Frontal cortex (tissue), 1 donor: Measurements from ENCODE around the gene LGI4. TPM values are rescaled to one million over a fixed set of nuclear protein-coding genes. Genes with fewer than 3 reads are reported as not detected.

ENCODE experiments used
- small RNA-seq: library from RNA; depleted of rRNA; stranded (forward); fragments of <200 nt; gene quantifications from one replicate; pipeline ENCODE3, GENCODE V24; 2014
- total RNA-seq: library from RNA; depleted of rRNA; stranded (reverse); fragments of >200 nt; gene quantifications from one replicate; pipeline ENCODE4 v1.2.3, GENCODE V29; 2014

LGI4 gene
- total RNA-seq, 1 donor from 2014 or later: 9.0 TPM

Small RNA genes within 50 kb of the gene (small RNA-seq; reads per million reads assigned to genes)
- not detected for gene AC020907.2

Other genes with a start within 250 kb of the LGI4 start
- gene ZNF30, start 208.2 kb downstream of the LGI4 start, total RNA-seq: 8.2 TPM
- 13.9 TPM for gene ZNF792, start 170.8 kb downstream of the LGI4 start, total RNA-seq
- gene GRAMD1A, start 134.7 kb downstream of the LGI4 start, total RNA-seq: 29.3 TPM
- 0.82 TPM for gene SCN1B, start 104.6 kb downstream of the LGI4 start, total RNA-seq
- gene HPN, start 93.3 kb downstream of the LGI4 start, total RNA-seq: not detected
- gene FXYD3, start 19.2 kb downstream of the LGI4 start, total RNA-seq: not detected
- gene FXYD1, start 3.8 kb upstream of the LGI4 start, total RNA-seq: not detected
- 10.6 TPM for gene FXYD7, start 8.2 kb upstream of the LGI4 start, total RNA-seq
- gene FXYD5, start 19.7 kb upstream of the LGI4 start, total RNA-seq: not detected
- not detected for gene FAM187B, start 93.7 kb upstream of the LGI4 start, total RNA-seq
- 0.82 TPM for gene LSR, start 113.9 kb upstream of the LGI4 start, total RNA-seq
- gene USF2, start 133.9 kb upstream of the LGI4 start, total RNA-seq: 38.7 TPM
- gene HAMP, start 147.5 kb upstream of the LGI4 start, total RNA-seq: not detected
- not detected for gene MAG, start 157.1 kb upstream of the LGI4 start, total RNA-seq
- not detected for gene CD22, start 194.1 kb upstream of the LGI4 start, total RNA-seq
- not detected for gene FFAR1, start 212.8 kb upstream of the LGI4 start, total RNA-seq
- not detected for gene FFAR3, start 223.4 kb upstream of the LGI4 start, total RNA-seq
- gene GPR42, start 236.0 kb upstream of the LGI4 start, total RNA-seq: not detected